Neural cell (in vitro differentiated cells): ENCODE results near the gene PLOD2.

Experiments
- EZH2 ChIP-seq: fragments of 200-600, 300-800 bp; shearing (Covaris generic), sonication (generic); IDR thresholded peaks from 2 replicates; pipeline ENCODE4 v1.6.1; 2014; ENCODE audit warnings: antibody characterized with exemption, low read length, borderline replicate concordance, mild to moderate bottlenecking; ENCODE audit not compliant: insufficient read depth, poor library complexity, severe bottlenecking
- POLR2AphosphoS5 ChIP-seq: IDR thresholded peaks from 2 replicates; pipeline ENCODE4 v1.6.1; 2012
- RAD21 ChIP-seq: fragments of 450-650 bp; conservative IDR thresholded peaks from 2 replicates; pipeline ENCODE4 v1.6.1; 2014; ENCODE audit warnings: antibody characterized with exemption, mild to moderate bottlenecking, moderate library complexity
- TF ChIP-seq, protein P1 (sequence below): fragments of 450-650 bp; IDR thresholded peaks from 2 replicates; pipeline ENCODE4 v1.5.1; 2014; ENCODE audit warnings: antibody characterized with exemption, mild to moderate bottlenecking, moderate library complexity; ENCODE audit not compliant: poor library complexity, severe bottlenecking

- TF ChIP-seq, protein P1, sequence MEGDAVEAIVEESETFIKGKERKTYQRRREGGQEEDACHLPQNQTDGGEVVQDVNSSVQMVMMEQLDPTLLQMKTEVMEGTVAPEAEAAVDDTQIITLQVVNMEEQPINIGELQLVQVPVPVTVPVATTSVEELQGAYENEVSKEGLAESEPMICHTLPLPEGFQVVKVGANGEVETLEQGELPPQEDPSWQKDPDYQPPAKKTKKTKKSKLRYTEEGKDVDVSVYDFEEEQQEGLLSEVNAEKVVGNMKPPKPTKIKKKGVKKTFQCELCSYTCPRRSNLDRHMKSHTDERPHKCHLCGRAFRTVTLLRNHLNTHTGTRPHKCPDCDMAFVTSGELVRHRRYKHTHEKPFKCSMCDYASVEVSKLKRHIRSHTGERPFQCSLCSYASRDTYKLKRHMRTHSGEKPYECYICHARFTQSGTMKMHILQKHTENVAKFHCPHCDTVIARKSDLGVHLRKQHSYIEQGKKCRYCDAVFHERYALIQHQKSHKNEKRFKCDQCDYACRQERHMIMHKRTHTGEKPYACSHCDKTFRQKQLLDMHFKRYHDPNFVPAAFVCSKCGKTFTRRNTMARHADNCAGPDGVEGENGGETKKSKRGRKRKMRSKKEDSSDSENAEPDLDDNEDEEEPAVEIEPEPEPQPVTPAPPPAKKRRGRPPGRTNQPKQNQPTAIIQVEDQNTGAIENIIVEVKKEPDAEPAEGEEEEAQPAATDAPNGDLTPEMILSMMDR: no peak
- TF ChIP-seq RAD21: no peak
- TF ChIP-seq EZH2: no peak
- TF ChIP-seq POLR2AphosphoS5: no peak
Measured at GRCh38 chr3:146085678-146086077, 75.3 kb downstream of the PLOD2 start.
